Measurements from ENCODE around the gene DZANK1.
"Not testable (repeated sequence)": the region's sequence is repeated elsewhere in the genome, so short reads cannot be mapped to it uniquely, and the experiment has no call there.

The DZANK1 gene

DNA sequence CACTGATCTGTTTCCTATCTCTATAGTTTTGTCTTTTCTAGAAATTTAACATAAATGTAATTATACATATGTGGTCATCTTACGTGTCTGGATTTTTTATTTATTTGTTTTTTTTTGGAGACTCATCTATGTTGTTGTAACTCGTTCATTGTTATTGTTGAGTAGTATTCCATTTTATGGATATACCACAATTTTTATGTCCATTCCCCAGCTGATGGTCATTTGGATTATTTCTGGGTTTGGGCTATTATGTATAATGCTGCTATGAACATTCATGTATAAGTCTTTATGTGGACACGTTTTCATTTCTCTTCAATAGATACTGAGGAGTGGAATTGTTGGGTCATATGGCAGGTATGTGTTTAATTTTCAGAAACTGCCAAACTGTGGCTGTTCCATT, 10.2 kb downstream of the DZANK1 start:
- in situ Hi-C loops (cut with MboI; ENCODE audit: low pct_unique_long_range_greater_than_20kb, low sequenced_read_pairs): no loop called here

DNA sequence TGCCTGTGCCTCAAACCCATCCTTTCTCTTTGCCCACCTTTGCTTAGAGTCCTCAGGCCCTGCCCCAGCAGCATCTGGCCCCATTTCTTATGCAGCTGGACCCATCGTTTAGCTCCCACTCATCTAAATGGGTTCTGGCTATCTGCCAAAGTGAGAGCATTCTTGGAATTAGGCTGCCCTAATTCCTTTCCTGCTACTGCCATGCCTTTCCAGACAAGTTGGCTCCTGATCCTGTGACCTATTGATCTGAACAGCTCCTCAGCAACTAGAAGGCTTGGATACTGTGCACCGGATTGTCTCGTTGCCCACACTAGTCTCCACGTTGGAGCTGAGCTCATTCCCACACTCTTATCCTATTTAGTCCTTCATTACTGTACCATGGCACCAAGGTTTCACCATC, 22.9 kb downstream of the DZANK1 start:
- no peak for DNase-seq
- in situ Hi-C loops (cut with MboI; ENCODE audit: low pct_unique_long_range_greater_than_20kb, low sequenced_read_pairs): no loop called here

More for the DNA sequence above, 10.2 kb downstream of the DZANK1 start:
- DNase-seq: no peak

DNA sequence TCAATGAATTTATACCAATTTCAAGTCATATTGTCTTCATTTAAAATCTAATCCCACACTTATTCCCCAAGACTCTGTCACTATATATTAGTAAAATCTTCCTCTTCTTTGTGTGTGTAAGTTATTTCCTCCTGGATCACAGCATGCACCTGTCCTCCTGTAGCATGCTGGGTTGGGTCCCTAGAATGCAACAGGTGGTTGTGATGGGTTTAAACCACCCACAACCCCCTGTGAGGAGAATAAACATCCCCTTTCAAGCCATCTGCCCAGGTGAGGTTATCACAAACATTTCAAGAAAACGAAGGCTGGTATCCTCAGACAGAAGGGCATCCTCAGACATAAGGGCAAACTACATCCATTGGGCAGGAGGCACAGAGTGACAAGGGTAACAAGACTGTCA, 26.4 kb downstream of the DZANK1 start:
- in situ Hi-C loops (cut with MboI; ENCODE audit: low pct_unique_long_range_greater_than_20kb, low sequenced_read_pairs): no loop called here
- DNase-seq: no peak

DNA sequence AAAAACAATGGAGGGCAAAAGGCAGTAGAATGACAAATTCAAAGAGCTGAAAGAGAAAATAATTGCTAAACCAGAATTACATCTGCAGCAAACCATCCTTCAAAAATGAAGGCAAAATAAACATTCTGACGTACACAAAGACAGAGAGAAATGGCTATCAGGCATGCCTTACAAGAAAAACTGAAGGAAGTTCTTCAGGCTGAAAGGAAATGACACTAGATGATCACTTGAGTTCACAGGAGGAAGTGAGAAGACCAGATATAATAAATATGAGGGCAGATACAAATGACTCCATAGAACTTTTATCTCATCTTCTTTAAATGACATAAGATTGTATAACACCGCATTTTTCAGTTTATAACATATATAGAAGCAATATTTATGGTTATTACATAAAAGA, 30.0 kb downstream of the DZANK1 start:
- no peak for DNase-seq
- in situ Hi-C loops (cut with MboI; ENCODE audit: low pct_unique_long_range_greater_than_20kb, low sequenced_read_pairs): no loop called here

DNA sequence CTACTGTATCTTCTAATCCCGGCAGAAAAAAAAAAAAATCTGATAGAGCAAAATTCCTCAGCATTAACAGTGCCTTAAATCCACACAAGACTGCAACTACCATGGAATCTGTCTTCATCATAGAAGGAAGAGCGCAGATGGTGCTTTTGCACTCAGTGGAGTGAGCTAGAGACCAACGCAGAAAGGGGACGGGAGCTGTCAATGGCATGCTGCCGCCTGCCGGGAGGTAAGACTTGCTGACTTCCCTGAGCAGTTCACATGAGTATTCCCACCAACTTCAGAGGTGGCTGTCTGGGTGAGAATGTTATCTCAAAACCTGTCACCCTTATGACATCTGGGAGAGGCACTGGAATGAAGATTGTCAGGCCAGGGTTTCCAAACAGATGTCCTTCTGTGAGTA, 35.6 kb downstream of the DZANK1 start:
- DNase-seq: no peak
- in situ Hi-C loops (cut with MboI; ENCODE audit: low pct_unique_long_range_greater_than_20kb, low sequenced_read_pairs): no loop called here

DNA sequence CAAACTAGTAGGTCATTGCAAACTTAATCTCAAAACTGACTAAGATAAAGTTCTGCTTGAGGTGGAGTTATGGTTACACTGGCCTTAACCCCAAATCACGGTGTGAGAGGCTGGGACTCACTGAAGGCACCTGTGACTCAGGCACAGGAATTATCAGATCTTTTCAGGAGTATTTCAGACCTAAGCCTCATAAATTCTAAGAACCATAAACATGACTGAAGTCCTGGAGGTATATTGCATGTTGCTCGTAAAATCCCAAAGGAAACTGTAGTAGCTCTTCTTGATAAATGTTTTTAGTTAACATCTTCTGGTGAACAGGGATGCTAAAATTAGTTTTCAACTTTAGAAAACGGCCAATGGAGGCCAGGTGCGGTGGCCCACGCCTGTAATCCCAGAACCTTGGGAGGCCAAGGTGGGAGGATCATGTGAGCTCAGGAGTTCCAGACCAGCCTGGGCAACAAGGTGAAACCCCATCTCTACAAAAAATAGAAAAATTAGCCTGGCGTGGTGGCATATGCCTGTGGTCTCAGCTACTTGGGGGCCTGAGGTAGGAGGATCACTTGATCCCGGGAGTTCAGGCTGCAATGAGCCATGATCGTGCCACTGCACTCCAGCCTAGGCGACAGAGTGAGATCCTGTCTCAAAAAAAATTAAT, 36.5 kb downstream of the DZANK1 start:
- no peak for DNase-seq
- in situ Hi-C loops (cut with MboI; ENCODE audit: low pct_unique_long_range_greater_than_20kb, low sequenced_read_pairs): no loop called here

DNA sequence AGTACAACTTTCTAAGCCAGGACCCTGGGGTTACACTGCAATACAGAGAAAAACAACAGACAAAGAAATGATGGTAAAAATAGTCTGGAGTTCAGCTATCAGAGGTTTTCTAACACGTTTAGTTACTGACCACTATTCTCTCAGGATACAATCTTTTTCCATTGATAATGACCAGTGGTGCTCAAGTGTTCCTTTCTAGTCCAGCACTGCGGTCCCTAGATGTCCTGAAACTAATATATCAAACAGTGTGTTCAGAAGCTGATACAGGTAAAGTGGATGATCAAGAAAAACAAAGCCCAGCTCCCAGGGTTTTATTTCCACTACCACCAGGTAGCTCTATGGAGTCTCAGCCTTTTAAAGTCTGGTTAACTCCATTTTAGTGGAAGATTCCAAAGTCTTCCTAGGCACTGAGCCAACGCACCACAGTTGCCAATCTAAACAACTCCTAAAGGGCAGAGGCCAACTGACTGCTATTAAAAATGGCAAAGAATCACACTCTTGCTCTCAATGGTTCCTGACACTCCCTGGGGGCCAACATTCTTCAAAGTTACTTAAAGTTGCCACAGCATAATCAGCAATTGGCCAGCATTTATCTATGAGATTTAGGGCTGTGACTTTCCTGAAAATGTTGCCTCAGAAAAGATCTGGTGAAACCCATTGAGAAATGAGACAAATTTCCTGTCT, 38.2 kb downstream of the DZANK1 start:
- in situ Hi-C loops (cut with MboI; ENCODE audit: low pct_unique_long_range_greater_than_20kb, low sequenced_read_pairs): no loop called here
- no peak for DNase-seq

DNA sequence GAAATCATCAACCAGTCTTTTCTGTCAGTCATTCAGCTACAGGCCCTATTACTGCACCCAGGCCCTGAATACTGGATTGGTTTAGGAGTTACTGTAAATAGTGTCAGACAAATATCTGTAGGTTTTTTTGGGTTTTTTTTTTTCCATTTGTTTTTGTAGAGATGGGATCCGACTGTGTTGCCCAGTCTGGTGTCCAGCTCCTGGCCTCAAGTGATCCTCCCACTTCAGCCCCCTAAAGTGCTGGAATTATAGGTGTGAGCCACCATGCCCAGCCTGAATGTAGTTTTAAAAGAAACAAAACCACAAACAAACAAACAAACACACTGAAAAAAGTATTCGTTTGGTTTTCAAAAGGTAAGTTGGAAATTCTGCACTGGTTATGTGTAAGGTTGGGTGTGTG, 39.6 kb downstream of the DZANK1 start:
- in situ Hi-C loops (cut with MboI; ENCODE audit: low pct_unique_long_range_greater_than_20kb, low sequenced_read_pairs): no loop called here
- DNase-seq: no peak

DNA sequence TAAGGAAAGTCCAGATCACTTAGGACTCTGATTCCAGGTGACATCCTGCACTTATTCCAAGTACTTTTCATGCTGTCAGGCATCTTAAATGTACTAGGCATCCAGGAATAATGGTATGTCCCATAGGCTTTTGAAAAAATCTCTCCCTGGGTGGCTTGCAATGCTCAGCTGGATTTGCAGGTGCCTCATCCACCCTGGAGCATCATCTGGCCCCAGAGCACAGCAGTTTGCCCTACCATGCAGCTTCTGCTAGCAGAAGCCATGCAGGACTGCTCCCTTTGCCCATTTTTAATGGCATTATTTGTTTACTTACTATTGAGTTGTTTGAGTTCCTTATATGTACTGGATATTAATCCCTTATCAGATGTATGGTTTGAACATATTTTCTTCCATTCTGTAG, 45.2 kb downstream of the DZANK1 start:
- in situ Hi-C loops (cut with MboI; ENCODE audit: low pct_unique_long_range_greater_than_20kb, low sequenced_read_pairs): no loop called here
- no peak for DNase-seq

DNA sequence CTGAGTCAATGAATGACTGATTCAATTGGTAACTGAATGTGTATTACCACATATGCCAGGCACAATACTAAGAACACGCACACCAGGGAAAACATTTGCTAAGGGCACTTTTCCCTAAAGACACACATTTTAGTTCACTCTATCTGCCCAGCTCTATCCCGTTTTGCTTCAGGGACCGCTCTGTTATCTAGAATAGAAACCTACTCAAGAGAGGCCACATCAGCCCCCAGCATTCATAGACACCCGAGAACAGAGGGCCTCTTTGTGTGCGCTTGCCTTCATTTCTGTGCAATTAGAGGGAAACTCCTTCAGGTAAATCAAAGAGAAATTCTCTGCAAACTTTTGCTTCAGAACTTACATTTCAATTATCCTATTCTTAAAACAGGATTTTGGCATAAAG, 50.3 kb downstream of the DZANK1 start:
- DNase-seq: no peak
- in situ Hi-C loops (cut with MboI; ENCODE audit: low pct_unique_long_range_greater_than_20kb, low sequenced_read_pairs): no loop called here

DNA sequence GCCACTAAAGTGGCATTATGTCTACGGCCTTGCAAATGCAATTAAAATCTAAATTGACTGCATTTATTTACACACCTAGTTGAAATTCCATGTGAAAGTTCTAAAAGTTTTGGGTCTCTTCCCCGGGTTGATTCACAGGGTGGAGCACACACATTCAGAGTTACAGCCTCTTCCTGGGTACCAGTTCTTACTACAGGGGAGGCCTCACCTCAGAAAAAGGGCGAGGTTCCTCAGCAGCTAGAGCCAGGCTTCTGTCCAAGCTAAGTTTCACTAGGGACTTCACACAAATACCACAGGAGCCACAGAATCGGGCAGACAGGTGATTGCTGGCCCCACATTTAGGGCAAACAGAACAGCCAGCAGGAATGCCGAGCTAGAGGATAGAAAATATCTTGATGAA, 52.7 kb downstream of the DZANK1 start:
- in situ Hi-C loops (cut with MboI; ENCODE audit: low pct_unique_long_range_greater_than_20kb, low sequenced_read_pairs): no loop called here

DNA sequence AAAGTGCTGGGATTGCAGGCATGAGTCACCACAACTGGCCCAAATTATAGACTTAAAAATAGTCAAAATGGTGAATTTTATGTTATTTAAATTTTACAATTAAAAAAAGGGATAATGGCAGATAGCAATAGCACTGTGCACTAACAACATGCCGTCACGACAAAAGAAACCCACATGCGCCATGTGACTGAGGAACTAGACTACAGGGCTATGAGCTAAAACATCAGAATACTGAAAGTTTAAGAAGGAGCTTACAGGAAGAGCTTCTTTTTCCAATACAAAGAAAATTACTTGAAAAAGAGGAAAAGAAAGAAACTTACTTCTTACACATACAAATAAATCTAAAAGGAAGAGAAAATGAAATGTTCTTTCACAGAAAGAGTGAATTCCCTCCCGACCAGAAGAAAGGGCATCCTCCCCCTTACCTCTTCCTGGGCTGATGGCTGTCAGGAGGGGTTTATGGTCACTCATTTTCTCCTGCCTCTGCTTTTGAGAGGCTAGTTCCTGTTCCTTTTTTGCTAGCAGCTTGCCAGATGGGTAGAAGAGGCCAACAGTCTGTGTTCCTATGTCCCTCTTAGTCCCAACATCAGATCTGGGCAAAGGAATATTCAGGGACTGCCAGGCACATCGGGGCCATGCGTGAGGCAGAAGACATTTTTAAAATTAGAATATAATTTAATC, 54.5 kb downstream of the DZANK1 start:
- in situ Hi-C loops (cut with MboI; ENCODE audit: low pct_unique_long_range_greater_than_20kb, low sequenced_read_pairs): no loop called here
- peak; percentile 51 for DNase-seq

More for the DNA sequence above, 52.7 kb downstream of the DZANK1 start:
- no peak for DNase-seq

DNA sequence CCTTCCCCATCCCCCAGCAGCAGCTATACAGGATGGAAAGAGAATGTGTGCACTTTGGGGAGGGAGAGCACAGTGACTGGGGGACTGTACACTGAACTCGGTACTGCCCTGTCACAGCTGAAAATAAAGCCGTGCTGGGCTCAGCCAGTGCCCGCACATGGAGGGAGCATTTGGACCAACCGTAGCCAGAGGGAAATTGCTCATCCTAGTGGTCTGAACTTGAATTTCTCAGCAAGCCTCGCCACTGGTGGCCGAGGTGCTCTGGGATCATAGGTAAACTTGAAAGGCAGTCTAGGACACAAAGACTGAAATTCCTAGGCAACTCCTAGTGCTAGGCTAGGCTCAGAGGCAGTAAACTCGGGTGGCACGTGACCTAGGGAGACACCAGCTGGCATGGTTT, 61.0 kb downstream of the DZANK1 start:
- DNase-seq: no peak

DNA sequence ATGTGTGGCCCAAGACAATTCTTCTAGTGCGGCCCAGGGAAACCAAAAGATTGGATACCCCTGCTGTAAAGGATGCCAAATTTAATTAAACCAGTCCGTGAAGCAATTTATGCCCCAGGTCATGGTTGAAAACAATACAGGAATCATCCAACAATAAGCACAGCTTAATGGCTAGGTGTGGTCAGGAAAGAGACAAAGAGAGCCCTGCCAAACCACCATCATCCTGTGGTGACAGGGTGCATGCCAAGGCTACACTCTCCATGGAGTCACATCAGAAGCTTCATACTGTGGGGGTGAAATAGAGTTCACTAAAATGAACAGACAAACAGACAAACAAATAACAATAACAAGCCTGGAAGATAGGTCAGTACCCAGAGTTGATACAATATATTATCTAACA, 62.7 kb downstream of the DZANK1 start:
- no peak for DNase-seq
- in situ Hi-C loops (cut with MboI; ENCODE audit: low pct_unique_long_range_greater_than_20kb, low sequenced_read_pairs): no loop called here

More for the DNA sequence above, 61.0 kb downstream of the DZANK1 start:
- in situ Hi-C loops (cut with MboI; ENCODE audit: low pct_unique_long_range_greater_than_20kb, low sequenced_read_pairs): no loop called here

DNA sequence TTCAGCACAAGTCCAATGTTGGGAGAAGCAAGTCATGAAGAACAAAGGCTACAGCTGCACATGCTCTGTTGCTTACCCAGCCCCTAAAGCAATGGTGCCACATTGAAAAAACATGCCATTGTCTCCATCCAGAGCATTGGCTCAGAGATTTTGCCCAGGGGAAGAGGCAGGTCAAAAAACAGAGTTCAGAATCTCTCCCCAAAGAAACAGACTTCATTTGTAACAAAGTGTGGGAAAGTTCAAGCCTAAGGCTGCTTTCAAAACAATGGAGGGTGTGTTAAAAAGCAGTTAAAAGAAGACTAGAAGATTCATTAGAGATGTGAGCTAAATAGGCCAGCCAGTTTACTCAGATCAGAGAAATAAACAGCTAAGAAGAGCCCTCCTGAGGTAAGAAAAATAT, 63.6 kb downstream of the DZANK1 start:
- DNase-seq: no peak
- in situ Hi-C loops (cut with MboI; ENCODE audit: low pct_unique_long_range_greater_than_20kb, low sequenced_read_pairs): no loop called here

DNA sequence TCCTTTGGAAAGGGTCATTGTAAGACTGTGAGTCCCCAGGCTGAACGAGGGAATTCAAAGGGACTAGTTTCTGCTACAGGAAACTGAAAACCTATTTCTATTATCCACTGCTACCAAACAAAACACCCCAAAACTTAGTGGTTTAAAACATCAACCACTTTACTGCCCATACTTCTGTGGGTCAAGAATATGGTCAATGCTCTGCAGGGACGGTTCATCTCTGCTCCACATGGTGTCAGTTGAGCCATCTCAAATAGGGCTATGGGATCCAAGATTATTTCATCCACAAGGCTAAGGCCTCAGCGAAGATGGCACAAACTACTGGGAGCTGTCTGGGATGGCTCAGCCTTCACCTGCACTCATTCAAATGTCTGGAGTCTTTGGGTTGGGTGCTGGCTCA, 65.5 kb downstream of the DZANK1 start:
- DNase-seq: no peak
- in situ Hi-C loops (cut with MboI; ENCODE audit: low pct_unique_long_range_greater_than_20kb, low sequenced_read_pairs): no loop called here

DNA sequence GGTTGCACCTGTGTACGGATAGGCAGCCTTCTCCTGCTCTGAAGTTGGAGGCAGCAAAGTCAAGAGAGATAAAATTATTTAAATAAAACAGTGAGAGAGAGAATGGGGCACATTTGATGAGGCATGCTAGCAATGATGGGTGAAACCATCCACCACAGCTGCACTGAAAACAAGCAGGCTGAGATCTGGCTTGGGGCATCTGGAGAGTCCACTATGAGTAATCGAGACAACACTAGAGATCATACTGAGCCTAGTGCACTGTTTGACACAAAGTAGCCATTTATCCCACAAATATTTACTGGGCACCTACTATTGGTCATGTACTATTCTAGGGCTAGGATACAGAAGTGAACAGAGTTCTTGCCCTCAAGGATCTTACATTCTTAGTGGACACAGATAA, 66.4 kb downstream of the DZANK1 start:
- in situ Hi-C loops (cut with MboI; ENCODE audit: low pct_unique_long_range_greater_than_20kb, low sequenced_read_pairs): no loop called here

DNA sequence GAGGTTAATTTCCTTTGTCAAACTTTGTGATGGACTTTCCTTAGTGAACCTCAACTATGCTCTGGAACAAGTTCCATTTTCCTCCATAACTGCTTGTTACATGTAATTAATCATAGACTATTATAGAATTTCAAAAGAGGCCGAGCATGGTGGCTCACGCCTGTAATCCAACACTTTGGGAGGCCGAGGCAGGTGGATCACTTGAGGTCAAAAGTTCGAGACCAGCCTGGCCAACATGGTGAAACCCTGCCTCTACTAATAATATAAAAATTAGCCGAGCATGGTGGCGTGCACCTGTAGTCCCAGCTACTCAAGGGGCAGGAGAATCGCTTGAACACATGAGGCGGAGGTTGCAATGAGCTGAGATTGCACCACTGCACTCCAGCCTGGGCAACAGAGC, 68.1 kb downstream of the DZANK1 start:
- in situ Hi-C loops (cut with MboI; ENCODE audit: low pct_unique_long_range_greater_than_20kb, low sequenced_read_pairs); DNase-seq: not testable (repeated sequence)

More for the DNA sequence above, 66.4 kb downstream of the DZANK1 start:
- DNase-seq: no peak

DNA sequence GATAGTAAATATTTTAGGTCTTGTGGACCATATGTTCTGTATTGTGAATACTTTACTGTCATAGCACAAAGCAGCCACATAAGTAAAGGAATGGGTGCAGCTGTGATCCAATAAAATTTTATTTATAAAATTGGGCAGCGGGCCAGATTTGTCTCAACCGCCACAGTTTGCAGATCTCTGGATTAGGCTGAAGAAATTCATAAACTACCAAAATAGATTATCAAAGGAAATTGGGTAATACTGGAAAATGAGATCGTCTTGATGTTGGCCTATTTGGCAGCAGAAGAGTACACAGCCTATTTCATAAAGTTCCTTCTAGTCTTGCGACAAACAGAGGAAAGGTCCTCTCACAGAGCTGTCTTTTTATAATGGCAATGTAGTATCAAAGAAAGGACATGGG, 69.8 kb downstream of the DZANK1 start:
- DNase-seq: no peak
- in situ Hi-C loops (cut with MboI; ENCODE audit: low pct_unique_long_range_greater_than_20kb, low sequenced_read_pairs): no loop called here

DNA sequence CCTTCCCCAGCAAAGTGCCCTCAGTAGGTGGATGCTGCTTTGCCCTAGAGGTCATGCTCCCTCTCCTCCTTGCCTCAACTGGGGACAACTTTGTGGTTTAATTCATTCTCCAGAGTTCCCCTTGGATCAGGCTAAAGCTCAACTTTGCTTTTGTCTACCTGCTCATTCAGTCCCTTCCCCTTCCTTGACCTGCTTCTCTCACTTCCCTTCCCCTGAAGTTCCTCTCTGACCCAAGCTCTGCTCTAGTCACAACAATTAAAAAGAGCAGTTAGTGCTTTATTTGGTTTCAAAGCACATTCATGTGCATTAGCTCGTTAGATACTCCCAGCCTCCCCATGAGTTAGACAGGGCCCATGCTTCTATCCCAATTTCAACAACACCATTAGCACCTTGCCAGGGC, 71.3 kb downstream of the DZANK1 start:
- in situ Hi-C loops (cut with MboI; ENCODE audit: low pct_unique_long_range_greater_than_20kb, low sequenced_read_pairs): no loop called here
- DNase-seq: no peak

DNA sequence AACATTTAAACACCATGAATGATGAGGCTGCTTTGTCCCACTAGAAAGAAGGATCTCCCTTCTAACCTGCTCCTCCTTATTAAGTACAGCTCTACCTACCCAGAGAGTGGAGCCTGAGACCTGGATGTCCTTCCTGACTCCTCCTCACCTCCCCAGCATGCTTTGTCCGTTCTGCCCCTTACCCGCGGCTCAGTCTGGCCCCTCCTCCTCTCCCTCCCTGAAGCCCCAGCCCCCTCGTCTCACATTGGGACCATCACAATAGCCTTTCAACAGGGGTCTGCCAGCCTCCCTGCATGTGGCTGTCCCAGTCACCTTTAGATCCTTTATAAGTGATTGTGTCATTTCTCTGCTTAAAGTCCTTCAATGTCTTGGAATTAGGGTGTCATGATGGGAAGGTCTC, 72.5 kb downstream of the DZANK1 start:
- DNase-seq: no peak
- in situ Hi-C loops (cut with MboI; ENCODE audit: low pct_unique_long_range_greater_than_20kb, low sequenced_read_pairs): no loop called here
